K562 (cell line): Measurements from ENCODE around the gene PCDHGA4. TPM values are rescaled to one million over a fixed set of nuclear protein-coding genes. Genes with fewer than 3 reads are reported as not detected.
A peak's percentile ranks its signal among the peaks of the same experiment; 100 is the strongest.

ENCODE experiments used
- RBFOX2 ChIP-seq: fragments of 200-400 bp; formaldehyde crosslinking; IDR thresholded peaks from 2 replicates; pipeline ENCODE4 v1.6.1; 2017; ENCODE audit warnings: low read depth, mild to moderate bottlenecking, low read length, moderate library complexity
- YY1 ChIP-seq, 3 experiments: IDR thresholded peaks; 2 replicates each; pipeline ENCODE4 v1.6.1; 2011; ENCODE audit warnings: low read length in 2 of 3, mild to moderate bottlenecking in 2 of 3, moderate library complexity in 2 of 3, borderline replicate concordance in 1 of 3, control low read depth in 1 of 3, low read depth in 1 of 3; ENCODE audit not compliant: insufficient read depth in 3 of 3, insufficient replicate concordance in 2 of 3, control insufficient read depth in 1 of 3, insufficient read length in 1 of 3; ENCODE audit errors: extremely low read depth in 1 of 3
- polyA plus RNA-seq, 8 experiments: library from polyadenylated mRNA; depleted of rRNA in 4 of 8; stranded (reverse) in 5 of 8; unstranded in 3 of 8; fragments of >200 nt; fragmentation: Nextera tagmentation in 2 of 8; fragmentation: Illumina TruSeq in 1 of 8; extraction: Ambion mirVana in 2 of 8; extraction: Trizol in 1 of 8; gene quantifications; 2 replicates each; pipeline versions ENCODE4 v1.2.1 to v1.2.3, GENCODE V29; 2011 to 2014; ENCODE audit warnings: inconsistent platforms in 1 of 8, missing spikeins in 1 of 8
- total RNA-seq, 7 experiments: library from RNA; depleted of rRNA in 6 of 7; stranded (reverse); fragments of >200 nt in 6 of 7; fragmentation: Illumina TruSeq in 2 of 7; extraction: Trizol in 2 of 7; gene quantifications; 2 replicates each; pipeline versions ENCODE4 v1.2.1 to v1.2.3, GENCODE V29; 2011 to 2021; ENCODE audit warnings: low replicate concordance in 1 of 7
- TF ChIP-seq, protein P1 (sequence below): fragments of 450-650 bp; IDR thresholded peaks from 2 replicates; pipeline ENCODE4 v1.6.1; 2016; ENCODE audit warnings: mild to moderate bottlenecking, moderate library complexity
- TF ChIP-seq, protein P2 (sequence below), 2 experiments: IDR thresholded peaks; 2 replicates each; pipeline ENCODE4 v1.6.1; 2011; ENCODE audit warnings: borderline replicate concordance in 1 of 2, control low read depth in 1 of 2, low read depth in 1 of 2, low read length in 1 of 2, mild to moderate bottlenecking in 1 of 2, mixed read lengths in 1 of 2, moderate library complexity in 1 of 2; ENCODE audit not compliant: insufficient read depth in 1 of 2, insufficient read length in 1 of 2, poor library complexity in 1 of 2, severe bottlenecking in 1 of 2; ENCODE audit errors: extremely low read depth in 1 of 2

The PCDHGA4 gene
- total and polyA plus RNA-seq, 9 of the 15 experiments (the other 6 are each of a cell fraction or from before 2014, with no cell fraction given), result 0.12 to 0.40 (median 0.36) TPM; not detected in 2

DNA sequence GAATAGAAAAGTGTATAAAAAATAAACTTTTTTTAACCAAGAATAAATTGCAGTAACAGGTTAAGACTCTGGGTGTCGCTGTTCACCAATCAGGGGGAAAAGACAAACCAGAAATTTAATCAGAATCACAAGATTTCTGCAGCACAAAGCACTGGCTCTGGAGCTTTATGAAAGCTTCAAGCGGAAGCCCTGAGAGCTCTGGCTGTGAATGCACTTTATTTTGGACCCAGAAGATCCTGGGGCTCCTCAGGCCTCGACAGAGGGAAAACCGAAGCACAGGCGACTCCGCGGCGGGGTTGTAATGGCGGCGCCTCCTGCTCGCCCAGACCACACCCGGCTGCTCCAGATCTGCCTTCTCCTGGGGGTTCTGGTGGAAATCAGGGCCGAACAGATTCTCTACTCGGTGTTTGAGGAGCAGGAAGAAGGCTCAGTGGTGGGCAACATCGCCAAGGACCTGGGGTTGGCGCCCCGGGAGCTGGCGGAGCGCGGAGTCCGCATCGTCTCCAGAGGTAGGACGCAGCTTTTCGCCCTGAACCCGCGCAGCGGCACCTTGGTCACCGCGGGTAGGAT, at the start of gene PCDHGA4 (continued):
- TF ChIP-seq, protein P1, sequence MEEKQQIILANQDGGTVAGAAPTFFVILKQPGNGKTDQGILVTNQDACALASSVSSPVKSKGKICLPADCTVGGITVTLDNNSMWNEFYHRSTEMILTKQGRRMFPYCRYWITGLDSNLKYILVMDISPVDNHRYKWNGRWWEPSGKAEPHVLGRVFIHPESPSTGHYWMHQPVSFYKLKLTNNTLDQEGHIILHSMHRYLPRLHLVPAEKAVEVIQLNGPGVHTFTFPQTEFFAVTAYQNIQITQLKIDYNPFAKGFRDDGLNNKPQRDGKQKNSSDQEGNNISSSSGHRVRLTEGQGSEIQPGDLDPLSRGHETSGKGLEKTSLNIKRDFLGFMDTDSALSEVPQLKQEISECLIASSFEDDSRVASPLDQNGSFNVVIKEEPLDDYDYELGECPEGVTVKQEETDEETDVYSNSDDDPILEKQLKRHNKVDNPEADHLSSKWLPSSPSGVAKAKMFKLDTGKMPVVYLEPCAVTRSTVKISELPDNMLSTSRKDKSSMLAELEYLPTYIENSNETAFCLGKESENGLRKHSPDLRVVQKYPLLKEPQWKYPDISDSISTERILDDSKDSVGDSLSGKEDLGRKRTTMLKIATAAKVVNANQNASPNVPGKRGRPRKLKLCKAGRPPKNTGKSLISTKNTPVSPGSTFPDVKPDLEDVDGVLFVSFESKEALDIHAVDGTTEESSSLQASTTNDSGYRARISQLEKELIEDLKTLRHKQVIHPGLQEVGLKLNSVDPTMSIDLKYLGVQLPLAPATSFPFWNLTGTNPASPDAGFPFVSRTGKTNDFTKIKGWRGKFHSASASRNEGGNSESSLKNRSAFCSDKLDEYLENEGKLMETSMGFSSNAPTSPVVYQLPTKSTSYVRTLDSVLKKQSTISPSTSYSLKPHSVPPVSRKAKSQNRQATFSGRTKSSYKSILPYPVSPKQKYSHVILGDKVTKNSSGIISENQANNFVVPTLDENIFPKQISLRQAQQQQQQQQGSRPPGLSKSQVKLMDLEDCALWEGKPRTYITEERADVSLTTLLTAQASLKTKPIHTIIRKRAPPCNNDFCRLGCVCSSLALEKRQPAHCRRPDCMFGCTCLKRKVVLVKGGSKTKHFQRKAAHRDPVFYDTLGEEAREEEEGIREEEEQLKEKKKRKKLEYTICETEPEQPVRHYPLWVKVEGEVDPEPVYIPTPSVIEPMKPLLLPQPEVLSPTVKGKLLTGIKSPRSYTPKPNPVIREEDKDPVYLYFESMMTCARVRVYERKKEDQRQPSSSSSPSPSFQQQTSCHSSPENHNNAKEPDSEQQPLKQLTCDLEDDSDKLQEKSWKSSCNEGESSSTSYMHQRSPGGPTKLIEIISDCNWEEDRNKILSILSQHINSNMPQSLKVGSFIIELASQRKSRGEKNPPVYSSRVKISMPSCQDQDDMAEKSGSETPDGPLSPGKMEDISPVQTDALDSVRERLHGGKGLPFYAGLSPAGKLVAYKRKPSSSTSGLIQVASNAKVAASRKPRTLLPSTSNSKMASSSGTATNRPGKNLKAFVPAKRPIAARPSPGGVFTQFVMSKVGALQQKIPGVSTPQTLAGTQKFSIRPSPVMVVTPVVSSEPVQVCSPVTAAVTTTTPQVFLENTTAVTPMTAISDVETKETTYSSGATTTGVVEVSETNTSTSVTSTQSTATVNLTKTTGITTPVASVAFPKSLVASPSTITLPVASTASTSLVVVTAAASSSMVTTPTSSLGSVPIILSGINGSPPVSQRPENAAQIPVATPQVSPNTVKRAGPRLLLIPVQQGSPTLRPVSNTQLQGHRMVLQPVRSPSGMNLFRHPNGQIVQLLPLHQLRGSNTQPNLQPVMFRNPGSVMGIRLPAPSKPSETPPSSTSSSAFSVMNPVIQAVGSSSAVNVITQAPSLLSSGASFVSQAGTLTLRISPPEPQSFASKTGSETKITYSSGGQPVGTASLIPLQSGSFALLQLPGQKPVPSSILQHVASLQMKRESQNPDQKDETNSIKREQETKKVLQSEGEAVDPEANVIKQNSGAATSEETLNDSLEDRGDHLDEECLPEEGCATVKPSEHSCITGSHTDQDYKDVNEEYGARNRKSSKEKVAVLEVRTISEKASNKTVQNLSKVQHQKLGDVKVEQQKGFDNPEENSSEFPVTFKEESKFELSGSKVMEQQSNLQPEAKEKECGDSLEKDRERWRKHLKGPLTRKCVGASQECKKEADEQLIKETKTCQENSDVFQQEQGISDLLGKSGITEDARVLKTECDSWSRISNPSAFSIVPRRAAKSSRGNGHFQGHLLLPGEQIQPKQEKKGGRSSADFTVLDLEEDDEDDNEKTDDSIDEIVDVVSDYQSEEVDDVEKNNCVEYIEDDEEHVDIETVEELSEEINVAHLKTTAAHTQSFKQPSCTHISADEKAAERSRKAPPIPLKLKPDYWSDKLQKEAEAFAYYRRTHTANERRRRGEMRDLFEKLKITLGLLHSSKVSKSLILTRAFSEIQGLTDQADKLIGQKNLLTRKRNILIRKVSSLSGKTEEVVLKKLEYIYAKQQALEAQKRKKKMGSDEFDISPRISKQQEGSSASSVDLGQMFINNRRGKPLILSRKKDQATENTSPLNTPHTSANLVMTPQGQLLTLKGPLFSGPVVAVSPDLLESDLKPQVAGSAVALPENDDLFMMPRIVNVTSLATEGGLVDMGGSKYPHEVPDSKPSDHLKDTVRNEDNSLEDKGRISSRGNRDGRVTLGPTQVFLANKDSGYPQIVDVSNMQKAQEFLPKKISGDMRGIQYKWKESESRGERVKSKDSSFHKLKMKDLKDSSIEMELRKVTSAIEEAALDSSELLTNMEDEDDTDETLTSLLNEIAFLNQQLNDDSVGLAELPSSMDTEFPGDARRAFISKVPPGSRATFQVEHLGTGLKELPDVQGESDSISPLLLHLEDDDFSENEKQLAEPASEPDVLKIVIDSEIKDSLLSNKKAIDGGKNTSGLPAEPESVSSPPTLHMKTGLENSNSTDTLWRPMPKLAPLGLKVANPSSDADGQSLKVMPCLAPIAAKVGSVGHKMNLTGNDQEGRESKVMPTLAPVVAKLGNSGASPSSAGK, result 0 out of 2 replicates have a peak, but pooled peaks have one; percentile 16
- TF ChIP-seq RBFOX2, result 0 out of 2 replicates have a peak, but pooled peaks have one; percentile 19
- TF ChIP-seq, protein P2, sequence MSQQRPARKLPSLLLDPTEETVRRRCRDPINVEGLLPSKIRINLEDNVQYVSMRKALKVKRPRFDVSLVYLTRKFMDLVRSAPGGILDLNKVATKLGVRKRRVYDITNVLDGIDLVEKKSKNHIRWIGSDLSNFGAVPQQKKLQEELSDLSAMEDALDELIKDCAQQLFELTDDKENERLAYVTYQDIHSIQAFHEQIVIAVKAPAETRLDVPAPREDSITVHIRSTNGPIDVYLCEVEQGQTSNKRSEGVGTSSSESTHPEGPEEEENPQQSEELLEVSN (IDR thresholded peaks at IDR 0.05; ENCODE audit: borderline replicate concordance in 1 of 2, extremely low read depth in 1 of 2, insufficient read depth in 1 of 2, insufficient read length in 1 of 2, low read depth in 1 of 2, low read length in 1 of 2, poor library complexity in 1 of 2, severe bottlenecking in 1 of 2), result peak in 1 of 2 experiments; percentile 19
- peak in 2 of 3 experiments; percentile 20 to 64 for TF ChIP-seq YY1 (IDR thresholded peaks at IDR 0.05; ENCODE audit: borderline replicate concordance in 1 of 3, control insufficient read depth in 1 of 3, extremely low read depth in 1 of 3, insufficient read depth in 3 of 3, insufficient read length in 1 of 3, insufficient replicate concordance in 2 of 3, low read depth in 1 of 3, low read length in 2 of 3)
